Prostate gland (tissue), 2 donors: ENCODE measurements around the gene DLEU7.

ENCODE experiments used
- POLR2A ChIP-seq: fragments of 450-650 bp; IDR thresholded peaks from one replicate; pipeline ENCODE4 v1.6.1; 2016; ENCODE audit warnings: antibody characterized with exemption, mild to moderate bottlenecking
- POLR2AphosphoS5 ChIP-seq: sonication (generic); formaldehyde crosslinking; IDR thresholded peaks from one replicate; pipeline ENCODE4 v1.6.1; 2017; ENCODE audit warnings: antibody characterized with exemption
- TF ChIP-seq, protein P1 (sequence below), 4 experiments: fragments of 200-600 bp in 2 of 4; fragments of 450-650 bp in 2 of 4; sonication (generic) in 2 of 4; IDR thresholded peaks; 1 replicate in 3 of 4; 2 replicates in 1 of 4; pipeline ENCODE4 v1.5.1; 2016 to 2019; ENCODE audit warnings: antibody characterized with exemption in 4 of 4, mild to moderate bottlenecking in 2 of 4, moderate library complexity in 2 of 4

DNA sequence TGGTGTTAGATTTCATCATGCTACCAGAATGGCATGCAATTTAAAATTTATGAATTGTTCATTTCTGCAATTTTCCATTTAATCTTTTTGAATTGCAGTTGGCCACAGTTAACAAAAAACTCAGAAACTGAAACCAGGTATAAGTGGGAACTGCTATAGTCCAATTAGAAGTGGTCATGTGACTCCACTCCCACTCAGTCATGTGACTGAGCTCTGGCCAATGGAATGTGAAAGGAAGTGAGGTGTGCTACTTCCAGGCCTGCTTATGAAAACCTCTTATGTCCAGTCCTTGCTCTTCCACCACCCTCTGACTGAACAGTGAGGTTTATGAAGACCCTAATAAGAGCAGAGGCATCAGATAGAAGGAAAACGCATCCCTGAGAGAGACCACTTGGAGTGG, 47.0 kb downstream of the DLEU7 start:
- TF ChIP-seq, protein P1, sequence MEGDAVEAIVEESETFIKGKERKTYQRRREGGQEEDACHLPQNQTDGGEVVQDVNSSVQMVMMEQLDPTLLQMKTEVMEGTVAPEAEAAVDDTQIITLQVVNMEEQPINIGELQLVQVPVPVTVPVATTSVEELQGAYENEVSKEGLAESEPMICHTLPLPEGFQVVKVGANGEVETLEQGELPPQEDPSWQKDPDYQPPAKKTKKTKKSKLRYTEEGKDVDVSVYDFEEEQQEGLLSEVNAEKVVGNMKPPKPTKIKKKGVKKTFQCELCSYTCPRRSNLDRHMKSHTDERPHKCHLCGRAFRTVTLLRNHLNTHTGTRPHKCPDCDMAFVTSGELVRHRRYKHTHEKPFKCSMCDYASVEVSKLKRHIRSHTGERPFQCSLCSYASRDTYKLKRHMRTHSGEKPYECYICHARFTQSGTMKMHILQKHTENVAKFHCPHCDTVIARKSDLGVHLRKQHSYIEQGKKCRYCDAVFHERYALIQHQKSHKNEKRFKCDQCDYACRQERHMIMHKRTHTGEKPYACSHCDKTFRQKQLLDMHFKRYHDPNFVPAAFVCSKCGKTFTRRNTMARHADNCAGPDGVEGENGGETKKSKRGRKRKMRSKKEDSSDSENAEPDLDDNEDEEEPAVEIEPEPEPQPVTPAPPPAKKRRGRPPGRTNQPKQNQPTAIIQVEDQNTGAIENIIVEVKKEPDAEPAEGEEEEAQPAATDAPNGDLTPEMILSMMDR (IDR thresholded peaks at IDR 0.05), result no peak
- no peak for TF ChIP-seq POLR2AphosphoS5
- TF ChIP-seq POLR2A, result no peak
